GM13977 (cell line): ENCODE data around the gene MT1B.
"Not testable (repeated sequence)": the region's sequence is repeated elsewhere in the genome, so short reads cannot be mapped to it uniquely, and the experiment has no call there.

Experiments used
- DNase-seq: peaks from one replicate; pipeline ENCODE4 v3.0.0; 2012; ENCODE audit warnings: low spot score
- in situ Hi-C: fragments of 300-500 bp; cut with MboI; formaldehyde crosslinking; loops from one replicate; pipeline ENCODE4 v1.12.0; 2022; ENCODE audit warnings: low sequenced_read_pairs, low pct_unique_long_range_greater_than_20kb, mixed read lengths, inconsistent platforms; ENCODE audit not compliant: unreplicated experiment
- TF ChIP-seq, protein P1 (sequence below): IDR thresholded peaks from 2 replicates; pipeline ENCODE4 v1.5.1; 2012; ENCODE audit warnings: mild to moderate bottlenecking, control low read depth; ENCODE audit not compliant: insufficient read depth; ENCODE audit errors: extremely low read depth, missing control alignments

MT1B gene

DNA sequence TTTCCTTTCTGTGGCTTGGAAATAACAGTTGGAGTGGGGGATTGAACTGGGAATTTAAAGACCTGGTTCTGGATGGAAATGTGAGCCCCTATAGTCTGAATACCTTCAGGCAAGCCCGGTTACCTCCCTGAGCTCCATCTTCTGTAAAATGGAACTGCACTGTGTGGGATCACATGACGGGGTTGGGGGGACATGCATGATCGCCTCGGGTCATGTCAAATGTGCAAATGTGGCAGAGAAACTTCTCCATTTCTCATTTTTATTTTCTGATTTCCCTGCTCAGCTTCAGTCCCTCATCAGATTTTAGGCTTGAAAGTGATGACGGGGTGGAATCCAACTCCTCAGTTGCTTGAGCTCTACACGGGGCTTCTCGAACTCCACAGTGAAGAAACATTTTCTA, 1.5 kb downstream of the MT1B start:
- in situ Hi-C loops, result no loop called here
- DNase-seq, result no peak
- TF ChIP-seq, protein P1, sequence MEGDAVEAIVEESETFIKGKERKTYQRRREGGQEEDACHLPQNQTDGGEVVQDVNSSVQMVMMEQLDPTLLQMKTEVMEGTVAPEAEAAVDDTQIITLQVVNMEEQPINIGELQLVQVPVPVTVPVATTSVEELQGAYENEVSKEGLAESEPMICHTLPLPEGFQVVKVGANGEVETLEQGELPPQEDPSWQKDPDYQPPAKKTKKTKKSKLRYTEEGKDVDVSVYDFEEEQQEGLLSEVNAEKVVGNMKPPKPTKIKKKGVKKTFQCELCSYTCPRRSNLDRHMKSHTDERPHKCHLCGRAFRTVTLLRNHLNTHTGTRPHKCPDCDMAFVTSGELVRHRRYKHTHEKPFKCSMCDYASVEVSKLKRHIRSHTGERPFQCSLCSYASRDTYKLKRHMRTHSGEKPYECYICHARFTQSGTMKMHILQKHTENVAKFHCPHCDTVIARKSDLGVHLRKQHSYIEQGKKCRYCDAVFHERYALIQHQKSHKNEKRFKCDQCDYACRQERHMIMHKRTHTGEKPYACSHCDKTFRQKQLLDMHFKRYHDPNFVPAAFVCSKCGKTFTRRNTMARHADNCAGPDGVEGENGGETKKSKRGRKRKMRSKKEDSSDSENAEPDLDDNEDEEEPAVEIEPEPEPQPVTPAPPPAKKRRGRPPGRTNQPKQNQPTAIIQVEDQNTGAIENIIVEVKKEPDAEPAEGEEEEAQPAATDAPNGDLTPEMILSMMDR, result no peak

DNA sequence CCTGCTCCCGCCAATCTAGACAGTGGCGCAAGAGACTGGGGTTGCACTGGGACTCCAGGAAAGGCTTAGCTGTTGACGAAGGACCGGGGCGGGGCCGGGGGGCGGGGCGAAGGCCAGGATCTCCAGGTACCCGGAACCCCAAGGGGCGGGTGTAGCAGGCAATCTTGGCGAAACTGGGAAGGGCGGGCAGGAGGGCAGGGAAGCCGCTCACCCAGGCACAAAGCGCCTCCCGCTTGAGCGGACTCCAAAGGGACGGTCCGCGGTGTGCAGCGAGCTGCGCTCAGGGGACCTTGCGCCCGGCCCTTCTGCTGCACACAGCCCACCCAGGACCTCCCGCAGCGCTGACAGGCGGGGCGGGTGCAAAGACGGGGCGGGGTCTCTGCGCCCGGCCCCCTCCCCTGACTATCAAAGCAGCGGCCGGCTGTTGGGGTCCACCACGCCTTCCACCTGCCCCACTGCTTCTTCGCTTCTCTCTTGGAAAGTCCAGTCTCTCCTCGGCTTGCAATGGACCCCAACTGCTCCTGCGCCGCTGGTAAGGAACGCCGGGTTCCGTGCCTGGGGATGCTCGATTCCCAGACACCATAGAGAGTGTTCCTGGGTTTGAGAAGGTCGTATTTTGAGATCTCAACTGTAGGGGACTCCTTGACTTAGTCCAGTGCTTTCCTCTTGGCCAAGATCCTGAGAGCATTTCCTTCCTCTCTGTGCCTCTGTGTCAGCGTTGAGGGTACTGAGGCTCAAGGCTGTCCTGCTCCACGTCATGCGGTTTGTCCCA, 6.1 kb downstream of the MT1B start, which contains the start of gene MT1F:
Gene MT1F, plus strand, starts transcription at position 405 of the 772 bp plus-strand sequence. Its CDS starts 100 bp downstream, at position 505.
- in situ Hi-C loops, result no loop called here

DNA sequence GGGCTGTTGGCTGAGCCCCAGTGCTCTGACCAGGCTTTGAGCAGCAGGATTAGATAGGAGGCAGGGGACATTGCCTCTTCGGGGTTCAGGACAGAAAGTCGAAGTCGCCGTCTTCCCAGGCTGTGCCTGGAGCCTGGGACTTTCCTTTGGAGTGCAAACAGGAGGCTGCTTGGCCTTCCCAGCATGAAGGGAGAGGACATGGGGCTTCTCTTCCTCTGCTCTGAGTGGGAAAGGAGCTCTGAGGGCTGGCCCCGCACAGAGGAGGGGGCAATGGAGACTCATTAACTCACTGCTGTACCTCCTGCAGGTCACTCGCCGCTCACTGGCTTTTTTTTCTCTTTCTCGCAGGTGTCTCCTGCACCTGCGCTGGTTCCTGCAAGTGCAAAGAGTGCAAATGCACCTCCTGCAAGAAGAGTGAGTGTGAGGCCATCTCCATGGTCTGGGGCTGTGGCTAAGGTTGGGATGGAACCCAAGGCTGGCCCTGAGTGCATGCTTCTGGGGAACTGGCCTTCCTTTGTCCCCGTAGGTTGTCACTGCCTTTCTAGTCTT, 6.7 kb downstream of the MT1B start:
- in situ Hi-C loops, result no loop called here
- TF ChIP-seq, protein P1, result no peak
- DNase-seq, result no peak

More for the DNA sequence above, 6.1 kb downstream of the MT1B start, which contains the start of gene MT1F:
- peak; percentile 45 for DNase-seq
- TF ChIP-seq, protein P1, result no peak

DNA sequence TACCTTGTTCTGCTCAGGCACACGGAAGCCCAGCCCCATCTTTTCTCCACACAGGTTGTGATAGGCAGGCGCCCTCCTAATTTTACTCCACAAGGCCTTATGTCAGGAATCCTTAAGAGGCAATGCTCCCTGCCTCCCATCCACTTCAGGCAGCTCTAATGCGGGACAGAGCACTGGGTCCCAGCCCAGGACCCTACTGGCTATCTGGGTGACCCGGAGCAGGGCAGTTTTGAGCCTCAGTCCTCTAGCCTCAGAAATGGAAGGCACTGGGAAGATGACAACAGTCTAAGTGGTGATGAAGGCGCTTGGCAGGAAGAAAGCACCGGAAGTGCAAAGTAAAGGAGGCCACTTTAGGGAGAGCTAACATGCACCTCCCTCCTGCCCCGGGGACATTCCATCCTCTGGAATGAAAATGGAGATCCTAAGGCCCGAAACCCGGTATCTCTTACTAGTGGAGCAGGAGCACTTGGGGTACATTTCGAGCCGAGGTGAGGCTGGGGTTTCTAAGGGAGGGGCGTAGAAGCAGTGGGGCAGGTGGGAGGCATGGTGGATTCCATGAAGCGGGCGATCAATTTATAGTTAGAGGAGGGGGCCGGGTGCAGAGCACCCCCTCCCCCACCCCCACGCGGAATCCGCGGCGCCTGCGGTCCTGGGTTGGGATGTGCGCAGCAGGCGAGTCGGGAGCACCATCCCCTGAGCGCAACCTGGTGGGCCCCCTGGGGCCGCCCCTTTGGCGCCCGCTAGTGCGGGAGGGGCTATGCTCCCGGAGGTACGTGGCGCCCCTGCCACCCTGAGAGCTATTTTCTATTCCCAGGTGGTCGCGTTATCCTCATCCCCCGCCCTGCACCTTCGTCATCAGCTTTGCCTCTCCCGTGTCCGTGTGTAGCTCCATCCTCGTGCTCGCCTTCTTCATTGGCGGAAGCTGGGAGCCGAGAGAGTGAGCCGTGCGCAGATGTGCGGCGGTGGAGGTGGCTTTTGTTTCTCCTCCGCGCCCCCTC, 11.0 kb downstream of the MT1B start:
- TF ChIP-seq, protein P1, result no peak
- in situ Hi-C loops, result no loop called here
- no peak for DNase-seq

DNA sequence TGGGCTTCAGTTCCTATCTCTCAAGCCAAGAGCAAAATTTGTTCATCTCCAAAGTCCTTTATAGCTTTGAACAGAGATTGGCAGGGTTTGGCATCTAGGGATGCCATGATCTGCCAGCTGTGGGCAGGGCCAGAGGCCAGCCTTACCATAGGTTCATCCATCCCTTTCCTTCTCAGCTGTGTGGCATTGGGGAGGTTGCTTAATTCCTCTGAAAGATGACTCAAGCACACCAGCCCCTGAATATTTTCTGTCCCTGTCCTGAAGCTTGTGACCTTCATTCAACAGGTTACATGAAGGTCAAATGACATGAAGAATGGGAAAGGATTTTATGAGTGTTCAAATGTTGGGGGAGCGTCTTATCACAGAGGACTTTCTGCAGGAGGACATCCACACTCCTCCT, 12.8 kb downstream of the MT1B start:
- no peak for DNase-seq
- TF ChIP-seq, protein P1, result no peak
- in situ Hi-C loops, result no loop called here

DNA sequence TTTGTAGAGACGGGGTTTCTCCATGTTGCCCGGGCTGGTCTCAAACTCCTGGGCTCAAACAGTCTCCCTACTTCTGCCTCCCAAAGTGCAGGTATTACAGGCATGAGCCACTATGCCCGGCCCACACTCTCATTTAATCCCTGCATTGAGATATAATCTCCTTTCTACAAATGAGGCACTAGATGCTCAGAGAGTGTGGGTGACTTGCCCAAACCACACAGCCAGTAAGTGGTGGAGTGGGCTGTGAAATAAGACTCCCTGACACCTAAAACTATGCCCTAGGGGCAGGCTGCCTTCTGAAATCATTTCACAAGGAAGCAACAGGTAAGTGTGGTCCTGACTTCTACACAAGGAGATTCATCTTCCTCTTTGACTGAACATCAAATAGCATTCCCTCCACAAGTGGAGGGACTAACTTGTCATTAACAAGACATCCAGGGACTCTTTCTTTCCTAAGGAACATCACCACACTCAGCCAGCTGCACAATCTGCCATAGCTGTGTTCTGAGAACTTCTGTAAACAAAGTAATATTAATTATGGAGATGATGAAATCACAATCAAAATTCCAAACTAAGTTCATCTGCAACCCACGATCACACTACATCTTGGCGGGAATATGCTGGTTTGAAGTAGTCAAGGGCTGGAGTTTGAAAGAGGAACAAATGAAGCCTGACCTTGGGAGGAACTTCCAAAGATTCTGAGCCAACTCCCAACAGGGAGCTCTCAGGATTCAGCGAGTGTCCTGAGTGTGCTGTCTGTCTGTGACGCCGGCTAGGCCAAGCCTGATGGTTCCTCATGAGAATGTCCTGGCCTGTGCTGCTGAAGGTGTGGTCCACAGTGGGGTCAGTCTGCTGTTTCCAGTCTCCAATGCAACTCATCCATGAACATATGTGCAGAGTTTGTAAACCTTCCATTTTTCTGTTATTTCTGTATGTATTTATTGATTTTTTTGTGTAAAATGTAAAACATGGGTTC, 13.9 kb downstream of the MT1B start:
- in situ Hi-C loops, DNase-seq: not testable (repeated sequence)
